Measurements from ENCODE around the gene IGSF8. TPM values are rescaled to one million over a fixed set of nuclear protein-coding genes. Genes with fewer than 3 reads are reported as not detected.
A peak's percentile ranks its signal among the peaks of the same experiment; 100 is the strongest.
"Not testable (repeated sequence)": the region's sequence is repeated elsewhere in the genome, so short reads cannot be mapped to it uniquely, and the experiment has no call there.

The IGSF8 gene
- total RNA-seq, 1 donor from 2014 or later: 25.3 TPM

- H3K4me1 Mint-ChIP-seq (ENCODE audit: low read depth): no peaks in the 10 kb centered on the region
- no peak overlapping the region for H3K27ac Mint-ChIP-seq (ENCODE audit: unreplicated experiment)
- peaks cover 79% of the 10 kb centered on the region for H3K27me3 Mint-ChIP-seq (ENCODE audit: low read depth)
- no peak for DNase-seq (ENCODE audit: low spot score)
- H3K36me3 Mint-ChIP-seq (ENCODE audit: low read depth): no peaks in the 10 kb centered on the region
- peak; percentile 48 for TF ChIP-seq CTCF (IDR thresholded peaks at IDR 0.05)
- no peak overlapping the region for H3K4me3 Mint-ChIP-seq (ENCODE audit: unreplicated experiment)
- no peaks in the 10 kb centered on the region for H3K9me3 Mint-ChIP-seq (ENCODE audit: low read depth)
These were observed 40.3 kb downstream of the IGSF8 start for GRCh38 chr1:160058087-160058486.

GRCh38 chr1:160056648-160057169, 41.7 kb downstream of the IGSF8 start:
- TF ChIP-seq CTCF (IDR thresholded peaks at IDR 0.05): no peak
- H3K27me3 Mint-ChIP-seq (ENCODE audit: low read depth): peaks cover 90% of the 10 kb centered on the region
- H3K36me3 Mint-ChIP-seq (ENCODE audit: low read depth): no peaks in the 10 kb centered on the region
- no peaks in the 10 kb centered on the region for H3K4me1 Mint-ChIP-seq (ENCODE audit: low read depth)
- no peak for DNase-seq (ENCODE audit: low spot score)
- no peak overlapping the region for H3K27ac Mint-ChIP-seq (ENCODE audit: unreplicated experiment)
- no peaks in the 10 kb centered on the region for H3K9me3 Mint-ChIP-seq (ENCODE audit: low read depth)
- no peak overlapping the region for H3K4me3 Mint-ChIP-seq (ENCODE audit: unreplicated experiment)

- Mint-ChIP-seq H3K9me3 (ENCODE audit: low read depth) (no peaks in the 10 kb centered on the region), H3K4me3 (ENCODE audit: unreplicated experiment) (no peak overlapping the region), H3K36me3 (ENCODE audit: low read depth) (no peaks in the 10 kb centered on the region), H3K27me3 (ENCODE audit: low read depth) (peaks cover 86% of the 10 kb centered on the region), H3K27ac (ENCODE audit: unreplicated experiment) (no peak overlapping the region), H3K4me1 (ENCODE audit: low read depth) (no peaks in the 10 kb centered on the region)
- DNase-seq (ENCODE audit: low spot score): no peak
- TF ChIP-seq CTCF (IDR thresholded peaks at IDR 0.05): no peak
These were observed 44.7 kb downstream of the IGSF8 start for GRCh38 chr1:160053548-160054365.

GRCh38 chr1:160052936-160053335, 45.5 kb downstream of the IGSF8 start:
- no peaks in the 10 kb centered on the region for H3K36me3 Mint-ChIP-seq (ENCODE audit: low read depth)
- TF ChIP-seq CTCF (IDR thresholded peaks at IDR 0.05): no peak
- DNase-seq (ENCODE audit: low spot score): no peak
- no peaks in the 10 kb centered on the region for H3K4me1 Mint-ChIP-seq (ENCODE audit: low read depth)
- H3K27me3 Mint-ChIP-seq (ENCODE audit: low read depth): peaks cover 86% of the 10 kb centered on the region
- no peaks in the 10 kb centered on the region for H3K9me3 Mint-ChIP-seq (ENCODE audit: low read depth)
- H3K4me3 Mint-ChIP-seq (ENCODE audit: unreplicated experiment): no peak overlapping the region
- no peak overlapping the region for H3K27ac Mint-ChIP-seq (ENCODE audit: unreplicated experiment)

- H3K4me1 Mint-ChIP-seq (ENCODE audit: low read depth): peaks cover 9% of the 10 kb centered on the region
- H3K27me3 Mint-ChIP-seq (ENCODE audit: low read depth): peaks cover 82% of the 10 kb centered on the region
These were observed 47.8 kb downstream of the IGSF8 start for GRCh38 chr1:160050619-160051018.

GRCh38 chr1:160050182-160050581, 48.2 kb downstream of the IGSF8 start:
- H3K9me3 Mint-ChIP-seq (ENCODE audit: low read depth); DNase-seq (ENCODE audit: low spot score); H3K36me3 Mint-ChIP-seq (ENCODE audit: low read depth); H3K4me3 Mint-ChIP-seq (ENCODE audit: unreplicated experiment); H3K27ac Mint-ChIP-seq (ENCODE audit: unreplicated experiment); H3K4me1 Mint-ChIP-seq (ENCODE audit: low read depth): not testable (repeated sequence)
- peaks cover 79% of the 10 kb centered on the region for H3K27me3 Mint-ChIP-seq (ENCODE audit: low read depth)

More at GRCh38 chr1:160050619-160051018, 47.8 kb downstream of the IGSF8 start:
- TF ChIP-seq CTCF (IDR thresholded peaks at IDR 0.05): no peak
- H3K27ac Mint-ChIP-seq (ENCODE audit: unreplicated experiment): no peak overlapping the region
- DNase-seq (ENCODE audit: low spot score): no peak
- H3K4me3 Mint-ChIP-seq (ENCODE audit: unreplicated experiment): no peak overlapping the region
- no peaks in the 10 kb centered on the region for H3K9me3 Mint-ChIP-seq (ENCODE audit: low read depth)
- H3K36me3 Mint-ChIP-seq (ENCODE audit: low read depth): no peaks in the 10 kb centered on the region

All from chondrocyte (in vitro differentiated cells).